ENCODE results near the gene GALT.

The GALT gene

GRCh38 chr9:34646211-34647083, at the start of gene GALT:
GALT (plus strand) TSS chr9:34646675; CDS start chr9:34646705, 30 bp downstream.
- peak; percentile 98 for DNase-seq

GRCh38 chr9:34599546-34599945, 46.9 kb upstream of the GALT start:
- no peak for DNase-seq

- DNase-seq, result no peak
Observed at GRCh38 chr9:34600908-34601307, 45.6 kb upstream of the GALT start.

- DNase-seq, result no peak
Observed at GRCh38 chr9:34601937-34602573, 44.4 kb upstream of the GALT start.

GRCh38 chr9:34603610-34604231, 42.8 kb upstream of the GALT start:
- DNase-seq, result peak; percentile 78

- DNase-seq, result no peak
Observed at GRCh38 chr9:34606190-34606589, 40.3 kb upstream of the GALT start.

GRCh38 chr9:34606905-34607304, 39.6 kb upstream of the GALT start:
- DNase-seq, result no peak

GRCh38 chr9:34607331-34607730, 39.1 kb upstream of the GALT start:
- no peak for DNase-seq

- no peak for DNase-seq
Observed at GRCh38 chr9:34610434-34611206, 35.9 kb upstream of the GALT start.

GRCh38 chr9:34611251-34611810, 35.1 kb upstream of the GALT start:
- no peak for DNase-seq

GRCh38 chr9:34611811-34612787, 34.4 kb upstream of the GALT start, which contains the start of gene RPP25L:
RPP25L (minus strand) TSS chr9:34612097; CDS start chr9:34611296, 801 bp downstream.
- peak; percentile 84 for DNase-seq

- DNase-seq, result peak; percentile 59
Observed at GRCh38 chr9:34612788-34613390, 33.6 kb upstream of the GALT start.

- no peak for DNase-seq
Observed at GRCh38 chr9:34615132-34615531, 31.3 kb upstream of the GALT start.

- DNase-seq, result peak; percentile 85
Observed at GRCh38 chr9:34620061-34620994, 26.1 kb upstream of the GALT start, which contains the start of gene DCTN3. DCTN3 (minus strand) TSS chr9:34620495; CDS start chr9:34620464, 31 bp downstream.

GRCh38 chr9:34623374-34624235, 22.9 kb upstream of the GALT start:
- DNase-seq, result no peak

GRCh38 chr9:34624475-34625185, 21.8 kb upstream of the GALT start:
- no peak for DNase-seq

- no peak for DNase-seq
Observed at GRCh38 chr9:34625186-34625486, 21.3 kb upstream of the GALT start.
